SK-N-SH (cell line): ENCODE results near the gene MSI1.

Experiments
- EZH2phosphoT487 ChIP-seq: fragments of 200-600 bp; sonication (generic); IDR thresholded peaks from 2 replicates; pipeline ENCODE4 v1.6.1; 2017; ENCODE audit warnings: low read depth, mixed run types, mild to moderate bottlenecking, antibody characterized with exemption, moderate library complexity, borderline replicate concordance
- TF ChIP-seq, protein P1 (sequence below): fragments of 200-600 bp; sonication (generic); IDR thresholded peaks from 2 replicates; pipeline ENCODE4 v1.6.1; 2017; ENCODE audit warnings: antibody characterized with exemption, mild to moderate bottlenecking, moderate library complexity

DNA sequence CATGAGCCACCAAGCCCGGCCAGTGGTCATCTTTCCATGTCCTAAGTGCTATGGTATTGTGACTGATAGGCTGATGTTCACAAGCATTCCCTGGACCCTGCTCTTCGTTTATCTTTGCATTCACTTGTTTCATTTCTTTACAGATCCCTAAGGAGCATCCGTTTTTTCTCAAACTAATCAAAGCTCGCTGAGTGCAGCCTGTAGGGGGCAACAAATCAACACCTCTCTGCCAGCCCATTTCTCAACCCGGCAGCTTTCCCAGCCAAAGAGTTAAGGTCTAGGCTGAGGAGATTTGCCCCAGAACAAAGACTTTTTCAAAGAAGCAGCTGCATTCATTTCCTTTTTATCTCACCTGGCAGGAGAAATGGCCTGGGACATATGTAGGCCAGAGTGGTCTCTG, 54.7 kb downstream of the MSI1 start:
- no peak for TF ChIP-seq EZH2phosphoT487
- TF ChIP-seq, protein P1, sequence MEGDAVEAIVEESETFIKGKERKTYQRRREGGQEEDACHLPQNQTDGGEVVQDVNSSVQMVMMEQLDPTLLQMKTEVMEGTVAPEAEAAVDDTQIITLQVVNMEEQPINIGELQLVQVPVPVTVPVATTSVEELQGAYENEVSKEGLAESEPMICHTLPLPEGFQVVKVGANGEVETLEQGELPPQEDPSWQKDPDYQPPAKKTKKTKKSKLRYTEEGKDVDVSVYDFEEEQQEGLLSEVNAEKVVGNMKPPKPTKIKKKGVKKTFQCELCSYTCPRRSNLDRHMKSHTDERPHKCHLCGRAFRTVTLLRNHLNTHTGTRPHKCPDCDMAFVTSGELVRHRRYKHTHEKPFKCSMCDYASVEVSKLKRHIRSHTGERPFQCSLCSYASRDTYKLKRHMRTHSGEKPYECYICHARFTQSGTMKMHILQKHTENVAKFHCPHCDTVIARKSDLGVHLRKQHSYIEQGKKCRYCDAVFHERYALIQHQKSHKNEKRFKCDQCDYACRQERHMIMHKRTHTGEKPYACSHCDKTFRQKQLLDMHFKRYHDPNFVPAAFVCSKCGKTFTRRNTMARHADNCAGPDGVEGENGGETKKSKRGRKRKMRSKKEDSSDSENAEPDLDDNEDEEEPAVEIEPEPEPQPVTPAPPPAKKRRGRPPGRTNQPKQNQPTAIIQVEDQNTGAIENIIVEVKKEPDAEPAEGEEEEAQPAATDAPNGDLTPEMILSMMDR, result peak; percentile 50
